HG03039 (cell line): ENCODE measurements around the gene HIBADH.
"Not testable (repeated sequence)": the region's sequence is repeated elsewhere in the genome, so short reads cannot be mapped to it uniquely, and the experiment has no call there.

Source experiments
- ATAC-seq: cut with Tn5 transposase; IDR thresholded peaks from one replicate; pipeline ENCODE4 v1.9.1; 2021; ENCODE audit warnings: mild to moderate bottlenecking, moderate library complexity; ENCODE audit not compliant: unreplicated experiment

The HIBADH gene

GRCh38 chr7:27639048-27639447 lies 23.6 kb downstream of the HIBADH start:
- not testable (repeated sequence) for ATAC-seq

GRCh38 chr7:27636326-27637006 lies 26.2 kb downstream of the HIBADH start:
- no peak for ATAC-seq

- no peak for ATAC-seq
Measured at GRCh38 chr7:27635728-27636127, 27.0 kb downstream of the HIBADH start.

GRCh38 chr7:27634671-27635493 lies 27.8 kb downstream of the HIBADH start:
- no peak for ATAC-seq

GRCh38 chr7:27633062-27633461 lies 29.6 kb downstream of the HIBADH start:
- ATAC-seq: no peak

GRCh38 chr7:27631391-27631790 lies 31.3 kb downstream of the HIBADH start:
- no peak for ATAC-seq

GRCh38 chr7:27627146-27627545 lies 35.5 kb downstream of the HIBADH start:
- no peak for ATAC-seq

- no peak for ATAC-seq
Measured at GRCh38 chr7:27619492-27619891, 43.2 kb downstream of the HIBADH start.

GRCh38 chr7:27617651-27618381 lies 44.9 kb downstream of the HIBADH start:
- no peak for ATAC-seq

GRCh38 chr7:27616914-27617548 lies 45.7 kb downstream of the HIBADH start:
- ATAC-seq: no peak

- ATAC-seq: no peak
Measured at GRCh38 chr7:27616186-27616491, 46.5 kb downstream of the HIBADH start.

GRCh38 chr7:27615420-27616185 lies 47.1 kb downstream of the HIBADH start:
- no peak for ATAC-seq

GRCh38 chr7:27614095-27614494 lies 48.6 kb downstream of the HIBADH start:
- no peak for ATAC-seq

GRCh38 chr7:27611059-27611458 lies 51.6 kb downstream of the HIBADH start:
- no peak for ATAC-seq

- no peak for ATAC-seq
Measured at GRCh38 chr7:27608776-27609495, 53.7 kb downstream of the HIBADH start.

- no peak for ATAC-seq
Measured at GRCh38 chr7:27607210-27607606, 55.5 kb downstream of the HIBADH start.

GRCh38 chr7:27606270-27607209 lies 56.1 kb downstream of the HIBADH start:
- no peak for ATAC-seq

- ATAC-seq: no peak
Measured at GRCh38 chr7:27605689-27606269, 56.9 kb downstream of the HIBADH start.
